Upper lobe of left lung (tissue), 4 donors: ENCODE measurements around the gene DYDC2.
A peak's percentile ranks its signal among the peaks of the same experiment; 100 is the strongest.

ENCODE experiments used
- CTCF ChIP-seq, 6 experiments: fragments of 450-650 bp in 4 of 6; fragments of 200-600 bp in 2 of 6; sonication (generic) in 2 of 6; IDR thresholded peaks; one replicate each; pipeline ENCODE4 v1.5.1; 2016 to 2019; ENCODE audit warnings: antibody characterized with exemption in 6 of 6
- POLR2AphosphoS5 ChIP-seq, 2 donors: sonication (generic); formaldehyde crosslinking; IDR thresholded peaks; one replicate each; pipeline ENCODE4 v1.5.1; 2017; ENCODE audit warnings: antibody characterized with exemption in 2 of 2

- TF ChIP-seq CTCF (IDR thresholded peaks at IDR 0.05) (peak in 3 of 6 experiments; percentile 15 to 19 (median 18)), POLR2AphosphoS5 (IDR thresholded peaks at IDR 0.05) (peak in 1 of 2 donors; percentile 67)
Measured at GRCh38 chr10:80408242-80409101, 51.9 kb downstream of the DYDC2 start, which contains the start of gene PRXL2A.
